Anterior cingulate cortex (tissue), 58 donors: ENCODE data around the gene HLF.
A peak's percentile ranks its signal among the peaks of the same experiment; 100 is the strongest.

Experiments
- DNase-seq, 58 donors: peaks; one replicate each; lab custom pipeline; 2025; lab: John Stamatoyannopoulos, UW

The HLF gene

GRCh38 chr17:55249861-55250260, 14.9 kb upstream of the HLF start:
- no peak for DNase-seq

GRCh38 chr17:55254375-55254774, 10.4 kb upstream of the HLF start:
- no peak for DNase-seq

- DNase-seq: no peak
Observed at GRCh38 chr17:55258578-55259135, 6.1 kb upstream of the HLF start.

GRCh38 chr17:55259684-55260111, 5.1 kb upstream of the HLF start:
- peak in 3 of 58 donors; percentile 16 to 61 (median 21) for DNase-seq

GRCh38 chr17:55261311-55261710, 3.4 kb upstream of the HLF start:
- DNase-seq: no peak

- no peak for DNase-seq
Observed at GRCh38 chr17:55263569-55264277, 1.0 kb upstream of the HLF start.

GRCh38 chr17:55264278-55264644, 499 bp upstream of the HLF start:
- DNase-seq: peak in 3 of 58 donors; percentile 12 to 32 (median 25)

- peak in 4 of 58 donors; percentile 23 to 43 (median 36) for DNase-seq
Observed at GRCh38 chr17:55265311-55266021, 706 bp downstream of the HLF start.

- peak in 27 of 58 donors; percentile 7 to 53 (median 23) for DNase-seq
Observed at GRCh38 chr17:55266051-55266957, 1.5 kb downstream of the HLF start.

- no peak for DNase-seq
Observed at GRCh38 chr17:55266958-55267688, 2.4 kb downstream of the HLF start.

- DNase-seq: no peak
Observed at GRCh38 chr17:55267777-55268648, 3.3 kb downstream of the HLF start.

- no peak for DNase-seq
Observed at GRCh38 chr17:55268649-55269480, 4.1 kb downstream of the HLF start.

GRCh38 chr17:55269894-55270293, 5.1 kb downstream of the HLF start:
- no peak for DNase-seq

- DNase-seq: no peak
Observed at GRCh38 chr17:55271223-55271571, 6.4 kb downstream of the HLF start.

GRCh38 chr17:55271958-55272710, 7.4 kb downstream of the HLF start:
- no peak for DNase-seq

- DNase-seq: no peak
Observed at GRCh38 chr17:55272711-55273578, 8.2 kb downstream of the HLF start.
